GM23248 (cell line): Measurements from ENCODE around the gene ADNP. TPM values are rescaled to one million over a fixed set of nuclear protein-coding genes. Genes with fewer than 3 reads are reported as not detected.

Experiments
- DNase-seq: peaks from one replicate; pipeline ENCODE4 v3.0.0-alpha.2; 2015
- H2AFZ ChIP-seq: fragments of 200-600 bp; sonication (generic); 2 replicates; pipeline ENCODE4 v1.6.1; 2016; ENCODE audit warnings: antibody characterized with exemption
- H3F3A ChIP-seq: fragments of 200-600 bp; sonication (generic); 2 replicates; pipeline ENCODE4 v1.6.1; 2016; ENCODE audit warnings: mild to moderate bottlenecking, antibody characterized with exemption, mixed run types; ENCODE audit not compliant: insufficient read depth
- H3K27ac ChIP-seq: fragments of 200-600 bp; sonication (generic); 2 replicates; pipeline ENCODE4 v1.5.1; 2016; ENCODE audit warnings: mild to moderate bottlenecking
- H3K27me3 ChIP-seq: fragments of 200-600 bp; sonication (generic); replicated peaks from 2 replicates; pipeline ENCODE4 v1.6.1; 2016; ENCODE audit warnings: mild to moderate bottlenecking; ENCODE audit not compliant: insufficient read depth
- H3K36me3 ChIP-seq: fragments of 200-600 bp; sonication (generic); 2 replicates; pipeline ENCODE4 v1.6.1; 2016; ENCODE audit warnings: low read depth, mild to moderate bottlenecking
- H3K4me1 ChIP-seq: fragments of 200-600 bp; sonication (generic); 2 replicates; pipeline ENCODE4 v1.6.1; 2016; ENCODE audit warnings: mild to moderate bottlenecking; ENCODE audit not compliant: insufficient read depth
- H3K4me2 ChIP-seq: fragments of 200-600 bp; sonication (generic); one replicate; pipeline ENCODE4 v1.6.1; 2016; ENCODE audit warnings: mild to moderate bottlenecking; ENCODE audit not compliant: unreplicated experiment
- H3K4me3 ChIP-seq: fragments of 200-600 bp; sonication (generic); 2 replicates; pipeline ENCODE4 v1.5.1; 2016; ENCODE audit warnings: mild to moderate bottlenecking
- H3K79me2 ChIP-seq: fragments of 200-600 bp; sonication (generic); 2 replicates; pipeline ENCODE4 v1.6.1; 2016; ENCODE audit warnings: mild to moderate bottlenecking; ENCODE audit not compliant: insufficient read depth
- H3K9ac ChIP-seq: fragments of 200-600 bp; sonication (generic); 2 replicates; pipeline ENCODE4 v1.6.1; 2016; ENCODE audit warnings: mild to moderate bottlenecking
- H3K9me2 ChIP-seq: fragments of 200-600 bp; sonication (generic); 2 replicates; pipeline ENCODE4 v1.6.1; 2016; ENCODE audit warnings: mixed run types, mild to moderate bottlenecking, moderate library complexity; ENCODE audit not compliant: insufficient read depth
- H3K9me3 ChIP-seq: fragments of 200-600 bp; sonication (generic); one replicate; pipeline ENCODE4 v1.6.1; 2017; ENCODE audit warnings: low read depth
- H4K20me1 ChIP-seq: fragments of 200-600 bp; sonication (generic); 2 replicates; pipeline ENCODE4 v1.6.0; 2016; ENCODE audit not compliant: insufficient read depth
- EZH2 ChIP-seq: fragments of 200-600 bp; sonication (generic); IDR thresholded peaks from 2 replicates; pipeline ENCODE4 v1.6.1; 2018; ENCODE audit warnings: antibody characterized with exemption, mild to moderate bottlenecking; ENCODE audit not compliant: insufficient read depth, poor library complexity, severe bottlenecking
- EZH2phosphoT487 ChIP-seq: fragments of 200-600 bp; sonication (generic); IDR thresholded peaks from 2 replicates; pipeline ENCODE4 v1.6.1; 2018; ENCODE audit warnings: antibody characterized with exemption, moderate library complexity, mild to moderate bottlenecking, low read depth; ENCODE audit not compliant: insufficient read depth
- WGBS, 2 experiments: methylation state at CpG; one replicate each; pipeline ENCODE4 v1.1.6; 2015 to 2017; ENCODE audit warnings: low lambda C conversion rate in 2 of 2, low coverage in 1 of 2; ENCODE audit errors: missing lambda C conversion rate in 2 of 2; 5-methylcytosine and 5-hydroxymethylcytosine counted together
- in situ Hi-C: fragments of 300-500 bp; cut with MboI; formaldehyde crosslinking; loops from 2 replicates; pipeline ENCODE4 v1.15.0; 2020
- polyA plus RNA-seq: library from polyadenylated mRNA; unstranded; fragments of >200 nt; fragmentation: Nextera tagmentation; extraction: Ambion mirVana; gene quantifications from 2 replicates; pipeline ENCODE4 v1.2.1, GENCODE V29; 2016
- total RNA-seq: library from RNA; depleted of rRNA; stranded (reverse); fragments of >200 nt; shearing (Covaris generic); gene quantifications from 2 replicates; pipeline ENCODE4 v1.2.3, GENCODE V29; 2014

Gene ADNP
- total and polyA plus RNA-seq, 2 experiments from 2014 or later = 14.9 to 34.2 TPM

DNA sequence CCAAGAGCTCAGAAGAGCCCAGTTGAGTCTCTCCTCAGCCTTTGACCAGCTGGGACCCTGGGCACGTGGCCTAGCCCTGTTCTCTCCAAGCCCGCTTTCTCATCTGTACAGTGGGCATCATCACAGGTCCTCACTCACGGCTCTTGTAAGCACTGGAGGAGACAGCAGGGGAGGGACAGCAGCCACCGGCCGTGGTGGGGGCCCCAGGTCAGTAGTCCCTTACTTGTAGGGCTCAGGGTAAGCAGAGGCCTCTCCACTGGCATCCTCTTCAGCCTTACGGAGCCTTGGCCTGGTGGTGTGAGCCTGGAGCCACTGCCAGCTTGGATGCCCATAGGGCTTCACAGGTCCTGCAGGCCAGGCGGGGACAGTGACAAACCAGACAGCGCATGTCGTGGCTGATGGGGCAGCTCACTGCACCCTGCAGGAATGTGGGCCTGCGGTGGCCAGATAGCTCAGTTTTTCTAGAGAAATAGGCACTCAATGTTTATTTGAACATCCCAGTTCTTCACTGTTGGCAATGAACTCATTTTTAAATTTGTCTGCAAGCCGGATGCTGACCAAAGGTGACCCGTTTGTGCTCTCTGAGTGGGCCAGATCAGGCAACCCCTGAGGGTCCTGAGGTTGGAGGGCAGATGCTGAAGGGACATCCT, 65.1 kb downstream of the ADNP start:
- H3K27ac ChIP-seq = no peak overlapping the region
- 70 to 77% methylated on average over 12 of the region's 12 CpGs for WGBS, 2 experiments
- in situ Hi-C loops = no loop called here
- H2AFZ ChIP-seq = no peak overlapping the region
- H3K27me3 ChIP-seq = no peaks in the 10 kb centered on the region
- no peak for DNase-seq
- no peak for TF ChIP-seq EZH2
- H3K4me1 ChIP-seq = no peaks in the 10 kb centered on the region
- H3K9me3 ChIP-seq = no peaks in the 10 kb centered on the region
- no peaks in the 10 kb centered on the region for H3K79me2 ChIP-seq
- no peaks in the 10 kb centered on the region for H3K9me2 ChIP-seq
- H3K4me3 ChIP-seq = no peak overlapping the region
- H3K9ac ChIP-seq = no peak overlapping the region
- H4K20me1 ChIP-seq = no peaks in the 10 kb centered on the region
- no peak overlapping the region for H3K4me2 ChIP-seq
- H3F3A ChIP-seq = no peaks in the 10 kb centered on the region
- no peaks in the 10 kb centered on the region for H3K36me3 ChIP-seq

- Histone ChIP-seq H3K36me3 (no peaks in the 10 kb centered on the region), H2AFZ (no peak overlapping the region), H3K9me2 (no peaks in the 10 kb centered on the region), H3K4me1 (no peaks in the 10 kb centered on the region), H3K9ac (no peak overlapping the region), H4K20me1 (no peaks in the 10 kb centered on the region), H3K27ac (no peak overlapping the region), H3K4me2 (no peak overlapping the region), H3K27me3 (no peaks in the 10 kb centered on the region), H3K9me3 (no peaks in the 10 kb centered on the region), H3K79me2 (no peaks in the 10 kb centered on the region), H3F3A (no peaks in the 10 kb centered on the region), H3K4me3 (no peak overlapping the region)
- TF ChIP-seq EZH2 = no peak
- no peak for TF ChIP-seq EZH2phosphoT487
- in situ Hi-C loops = no loop called here
- WGBS, 2 experiments = 82 to 84% methylated on average over 5 to 7 of the region's 7 CpGs
- DNase-seq = no peak
These were observed 65.6 kb downstream of the ADNP start for GRCh38 chr20:50865591-50865990.

DNA sequence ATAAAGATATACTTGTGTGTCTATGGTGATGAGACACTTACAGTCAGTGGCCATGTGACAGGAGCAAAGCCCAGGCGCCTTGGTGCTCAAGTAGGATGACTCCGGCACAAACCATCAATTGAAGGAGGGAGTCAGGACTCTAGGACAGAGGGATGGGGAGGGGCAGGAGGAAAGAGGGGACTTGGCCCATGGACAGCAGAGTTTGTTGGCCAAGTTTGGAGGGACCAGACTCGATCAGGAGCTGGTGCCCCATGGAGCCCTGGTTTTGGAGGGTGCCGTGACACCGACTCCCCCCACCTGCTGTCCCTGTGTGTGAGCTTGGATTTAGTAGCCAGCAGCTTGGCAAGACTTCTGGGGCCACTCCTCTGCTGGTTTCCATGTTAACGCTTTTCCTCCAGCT, 66.1 kb downstream of the ADNP start:
- no peaks in the 10 kb centered on the region for H3K4me1 ChIP-seq
- no peak for DNase-seq
- no peak overlapping the region for H3K4me2 ChIP-seq
- H3K79me2 ChIP-seq = no peaks in the 10 kb centered on the region
- H3K27ac ChIP-seq = no peak overlapping the region
- no peak overlapping the region for H2AFZ ChIP-seq
- H3K9ac ChIP-seq = no peak overlapping the region
- no peaks in the 10 kb centered on the region for H3K36me3 ChIP-seq
- no peak for TF ChIP-seq EZH2
- TF ChIP-seq EZH2phosphoT487 = no peak
- no peak overlapping the region for H3K4me3 ChIP-seq
- H3F3A ChIP-seq = no peaks in the 10 kb centered on the region
- H4K20me1 ChIP-seq = no peaks in the 10 kb centered on the region
- no peaks in the 10 kb centered on the region for H3K27me3 ChIP-seq
- in situ Hi-C loops = no loop called here
- no peaks in the 10 kb centered on the region for H3K9me2 ChIP-seq
- H3K9me3 ChIP-seq = no peaks in the 10 kb centered on the region
- WGBS, 2 experiments = 68 to 70% methylated on average over 6 of the region's 6 CpGs

DNA sequence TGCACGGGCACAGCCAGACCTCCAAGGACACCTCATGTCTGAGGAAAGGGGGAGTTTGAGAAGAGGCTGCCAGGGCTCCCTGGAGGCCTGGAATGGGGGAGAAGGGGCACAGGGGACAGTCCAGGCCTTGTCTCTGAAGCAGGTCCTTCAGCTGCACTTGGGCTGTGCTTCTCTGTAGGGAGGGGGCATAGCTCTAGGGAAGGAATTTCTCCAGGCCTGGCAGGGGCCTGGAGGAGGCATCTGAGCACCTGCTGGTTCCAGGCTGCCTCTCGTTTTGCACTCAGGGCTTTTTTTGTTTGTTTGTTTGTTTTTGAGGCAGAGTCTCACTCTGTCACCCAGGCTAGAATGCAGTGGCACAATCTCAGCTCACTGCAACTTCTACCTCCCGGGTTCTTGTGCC, 68.7 kb downstream of the ADNP start:
- H3K9ac ChIP-seq = no peak overlapping the region
- H3F3A ChIP-seq = no peaks in the 10 kb centered on the region
- H3K9me2 ChIP-seq = no peaks in the 10 kb centered on the region
- H3K79me2 ChIP-seq = no peaks in the 10 kb centered on the region
- no peaks in the 10 kb centered on the region for H4K20me1 ChIP-seq
- no peaks in the 10 kb centered on the region for H3K4me1 ChIP-seq
- no peaks in the 10 kb centered on the region for H3K36me3 ChIP-seq
- DNase-seq = no peak
- in situ Hi-C loops = no loop called here
- 56 to 71% methylated on average over 3 of the region's 3 CpGs for WGBS, 2 experiments
- no peak overlapping the region for H3K4me3 ChIP-seq
- no peaks in the 10 kb centered on the region for H3K9me3 ChIP-seq
- H3K4me2 ChIP-seq = no peak overlapping the region
- TF ChIP-seq EZH2phosphoT487 (no peak), EZH2 (no peak)
- no peak overlapping the region for H2AFZ ChIP-seq
- no peak overlapping the region for H3K27ac ChIP-seq
- no peaks in the 10 kb centered on the region for H3K27me3 ChIP-seq

- Histone ChIP-seq H4K20me1 (no peaks in the 10 kb centered on the region), H3K9me3 (no peaks in the 10 kb centered on the region), H3K4me2 (no peak overlapping the region), H2AFZ (no peak overlapping the region), H3K27ac (no peak overlapping the region), H3K4me3 (no peak overlapping the region), H3K9me2 (no peaks in the 10 kb centered on the region), H3K4me1 (no peaks in the 10 kb centered on the region), H3K36me3 (no peaks in the 10 kb centered on the region), H3F3A (no peaks in the 10 kb centered on the region), H3K79me2 (no peaks in the 10 kb centered on the region), H3K27me3 (no peaks in the 10 kb centered on the region), H3K9ac (no peak overlapping the region)
- TF ChIP-seq EZH2phosphoT487 (no peak), EZH2 (no peak)
- WGBS, 2 experiments = 76 to 77% methylated on average over 12 of the region's 12 CpGs
- in situ Hi-C loops = no loop called here
- no peak for DNase-seq
These were observed 70.2 kb downstream of the ADNP start for GRCh38 chr20:50861012-50861411.
